Heart left ventricle (tissue), 13 donors: Measurements from ENCODE around the gene SCG5.

ENCODE experiments used
- POLR2A ChIP-seq, 2 donors: fragments of 450-650 bp; IDR thresholded peaks; one replicate each; pipeline ENCODE4 v1.6.1; 2017; ENCODE audit warnings: antibody characterized with exemption in 2 of 2, mild to moderate bottlenecking in 2 of 2, moderate library complexity in 2 of 2
- TF ChIP-seq, protein P1 (sequence below), 12 donors: fragments of 200-600 bp; sonication (generic) in 4 of 12; IDR thresholded peaks; one replicate each; pipeline versions ENCODE4 v1.5.0 to v1.8.0; 2018 to 2022; ENCODE audit warnings: antibody characterized with exemption in 12 of 12, mild to moderate bottlenecking in 5 of 12
- donor health status: ischemic (EF 13 %, LVEDD 7.1; RV severe dilation, severe dysfunction).
- donor health status: DM: no; HTN: yes; CAD: no.
- donor health status: DM: no; HTN: no; CAD: no.
- donor health status: ischemic (EF 25% LVEDD 6.9; RV normal size, moderate dysfunction).
- donor health status: ischemic (EF 25% LVEDD 5.7; RV mildly dilated, moderate dysfunction).
- donor health status: ischemic (EF 35%, LVEDD 5.7; RV mildly dilated, moderate dysfunction).
- donor health status: nonischemic (EF 11% LVEDD 7.7; RV severe dilation, severe dysfunction).
- donor health status: DM: yes; HTN: yes; CAD: no.
- donor health status: PGD.
- donor health status: ischemic (EF 29% LVEDD 5.4; RV normal size, mild dysfunction).
- donor health status: nonischemic (EF 23%, LVEDD 6.1; RV moderate dilation, normal function).

DNA sequence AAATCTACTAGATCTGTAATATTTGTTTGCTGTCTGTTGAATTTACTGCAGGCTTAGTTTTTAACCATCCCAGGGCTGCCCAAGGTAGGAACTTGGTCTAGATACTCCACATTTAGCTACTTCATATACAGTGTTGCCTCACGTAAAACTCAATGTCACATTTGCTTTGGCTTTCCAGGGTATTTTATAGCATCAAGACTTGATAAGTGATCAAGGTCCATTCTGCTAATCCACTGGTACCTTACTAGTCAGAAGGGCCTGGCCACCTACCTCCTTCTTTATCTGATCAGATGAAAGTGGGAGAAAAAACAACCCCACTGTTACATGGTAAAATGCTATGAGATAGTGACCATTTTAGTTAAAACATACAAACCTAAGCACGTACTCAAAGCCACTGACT, 50.8 kb downstream of the SCG5 start:
- TF ChIP-seq POLR2A (IDR thresholded peaks at IDR 0.05): no peak
- TF ChIP-seq, protein P1, sequence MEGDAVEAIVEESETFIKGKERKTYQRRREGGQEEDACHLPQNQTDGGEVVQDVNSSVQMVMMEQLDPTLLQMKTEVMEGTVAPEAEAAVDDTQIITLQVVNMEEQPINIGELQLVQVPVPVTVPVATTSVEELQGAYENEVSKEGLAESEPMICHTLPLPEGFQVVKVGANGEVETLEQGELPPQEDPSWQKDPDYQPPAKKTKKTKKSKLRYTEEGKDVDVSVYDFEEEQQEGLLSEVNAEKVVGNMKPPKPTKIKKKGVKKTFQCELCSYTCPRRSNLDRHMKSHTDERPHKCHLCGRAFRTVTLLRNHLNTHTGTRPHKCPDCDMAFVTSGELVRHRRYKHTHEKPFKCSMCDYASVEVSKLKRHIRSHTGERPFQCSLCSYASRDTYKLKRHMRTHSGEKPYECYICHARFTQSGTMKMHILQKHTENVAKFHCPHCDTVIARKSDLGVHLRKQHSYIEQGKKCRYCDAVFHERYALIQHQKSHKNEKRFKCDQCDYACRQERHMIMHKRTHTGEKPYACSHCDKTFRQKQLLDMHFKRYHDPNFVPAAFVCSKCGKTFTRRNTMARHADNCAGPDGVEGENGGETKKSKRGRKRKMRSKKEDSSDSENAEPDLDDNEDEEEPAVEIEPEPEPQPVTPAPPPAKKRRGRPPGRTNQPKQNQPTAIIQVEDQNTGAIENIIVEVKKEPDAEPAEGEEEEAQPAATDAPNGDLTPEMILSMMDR (IDR thresholded peaks at IDR 0.05): no peak
